Measurements from ENCODE around the gene HID1. TPM values are rescaled to one million over a fixed set of nuclear protein-coding genes. Genes with fewer than 3 reads are reported as not detected.
"Not testable (repeated sequence)": the region's sequence is repeated elsewhere in the genome, so short reads cannot be mapped to it uniquely, and the experiment has no call there.

HID1 gene
- total and polyA plus RNA-seq, 5 experiments from 2014 or later, result 4.2 to 15.0 (median 6.9) TPM

GRCh38 chr17:75009139-75009724, 36.7 kb upstream of the HID1 start:
- peaks cover 0 to 5% (median 0%) of the 10 kb centered on the region in 3 donors for H3K36me3 Mint-ChIP-seq
- H3K27me3 Mint-ChIP-seq, result peaks cover 0 to 2% (median 0%) of the 10 kb centered on the region in 5 donors
- DNase-seq (no peak), ATAC-seq (no peak)
- no peaks in the 10 kb centered on the region for H3K9me3 Mint-ChIP-seq
- no peak overlapping the region for H3K4me3 Mint-ChIP-seq
- H3K4me1 Mint-ChIP-seq, result peaks cover 11 to 19% (median 16%) of the 10 kb centered on the region in 4 donors
- POLR2A ChIA-PET, result interaction anchor here (0.7 to 1.7 kb wide), 5 partner anchors 10 to 102 kb away, joined by 3 to 6 read pairs (median 4); partner anchors contain the start of gene CDR2L
- H3K27ac Mint-ChIP-seq, result peak overlapping the region in 1 of 10 donors; percentile 7

- H3K4me1 Mint-ChIP-seq, result peaks cover 5 to 11% (median 9%) of the 10 kb centered on the region in 4 donors
- H3K27ac Mint-ChIP-seq, result no peak overlapping the region
- peaks cover 0 to 2% (median 0%) of the 10 kb centered on the region in 5 donors for H3K27me3 Mint-ChIP-seq
- H3K9me3 Mint-ChIP-seq, result no peaks in the 10 kb centered on the region
- POLR2A ChIA-PET, result interaction anchor here (0.7 to 1.7 kb wide), 4 partner anchors 9 to 76 kb away, joined by 3 to 6 read pairs (median 4); partner anchors contain the start of gene CDR2L
- no peaks in the 10 kb centered on the region for H3K36me3 Mint-ChIP-seq
- no peak for DNase-seq
- ATAC-seq, result no peak
- no peak overlapping the region for H3K4me3 Mint-ChIP-seq
Measured at GRCh38 chr17:75008373-75008772, 35.8 kb upstream of the HID1 start.

- H3K27me3 Mint-ChIP-seq, result peaks cover 0 to 2% (median 0%) of the 10 kb centered on the region in 5 donors
- peak overlapping the region in 1 of 10 donors; percentile 12 for H3K27ac Mint-ChIP-seq
- no peak for DNase-seq
- POLR2A ChIA-PET, result interaction anchor here (0.8 kb wide), 1 partner anchor 63 kb away, joined by 3 read pairs; no protein-coding TSS in a partner anchor
- H3K4me3 Mint-ChIP-seq, result no peak overlapping the region
- ATAC-seq, result peak in 1 of 2 donors; percentile 39
- H3K4me1 Mint-ChIP-seq, result no peaks in the 10 kb centered on the region
- H3K36me3 Mint-ChIP-seq, result no peaks in the 10 kb centered on the region
- no peaks in the 10 kb centered on the region for H3K9me3 Mint-ChIP-seq
Measured at GRCh38 chr17:75006653-75007052, 34.1 kb upstream of the HID1 start.

GRCh38 chr17:75006084-75006483, 33.5 kb upstream of the HID1 start:
- H3K9me3 Mint-ChIP-seq, H3K27me3 Mint-ChIP-seq, H3K4me3 Mint-ChIP-seq, POLR2A ChIA-PET, DNase-seq, H3K36me3 Mint-ChIP-seq, ATAC-seq, H3K4me1 Mint-ChIP-seq: not testable (repeated sequence)
- H3K27ac Mint-ChIP-seq, result peak overlapping the region in 1 of 10 donors; percentile 33

- no peak for ATAC-seq
- Mint-ChIP-seq H3K4me1 (no peaks in the 10 kb centered on the region), H3K27me3 (peaks cover 0 to 2% (median 0%) of the 10 kb centered on the region in 5 donors), H3K36me3 (no peaks in the 10 kb centered on the region), H3K4me3 (no peak overlapping the region), H3K27ac (no peak overlapping the region), H3K9me3 (no peaks in the 10 kb centered on the region)
- no peak for DNase-seq
- POLR2A ChIA-PET, result no interaction called here
Measured at GRCh38 chr17:75005291-75005690, 32.7 kb upstream of the HID1 start.

- no peaks in the 10 kb centered on the region for H3K4me1 Mint-ChIP-seq
- no peak for ATAC-seq
- peaks cover 0 to 2% (median 0%) of the 10 kb centered on the region in 5 donors for H3K27me3 Mint-ChIP-seq
- no peak overlapping the region for H3K4me3 Mint-ChIP-seq
- no peak for DNase-seq
- no peaks in the 10 kb centered on the region for H3K9me3 Mint-ChIP-seq
- POLR2A ChIA-PET, result interaction anchor here (0.5 to 0.7 kb wide), 2 partner anchors 30 to 50 kb away, joined by 3 to 4 read pairs; no protein-coding TSS in a partner anchor
- no peaks in the 10 kb centered on the region for H3K36me3 Mint-ChIP-seq
- no peak overlapping the region for H3K27ac Mint-ChIP-seq
Measured at GRCh38 chr17:75004371-75004770, 31.8 kb upstream of the HID1 start.

GRCh38 chr17:75003957-75004355, 31.4 kb upstream of the HID1 start:
- Mint-ChIP-seq H3K27ac (no peak overlapping the region), H3K36me3 (no peaks in the 10 kb centered on the region), H3K27me3 (peaks cover 0 to 2% (median 0%) of the 10 kb centered on the region in 5 donors), H3K9me3 (no peaks in the 10 kb centered on the region), H3K4me1 (no peaks in the 10 kb centered on the region), H3K4me3 (no peak overlapping the region)
- ATAC-seq (no peak), DNase-seq (no peak)
- POLR2A ChIA-PET, result no interaction called here

GRCh38 chr17:75003070-75003956, 30.8 kb upstream of the HID1 start:
- ATAC-seq, result no peak
- Mint-ChIP-seq H3K27me3 (peaks cover 0 to 2% (median 0%) of the 10 kb centered on the region in 5 donors), H3K36me3 (no peaks in the 10 kb centered on the region), H3K4me1 (peaks cover 2 to 6% (median 5%) of the 10 kb centered on the region in 4 donors), H3K27ac (no peak overlapping the region), H3K4me3 (no peak overlapping the region), H3K9me3 (no peaks in the 10 kb centered on the region)
- POLR2A ChIA-PET, result no interaction called here
- DNase-seq, result no peak

- Mint-ChIP-seq H3K27ac (no peak overlapping the region), H3K4me1 (peaks cover 3 to 9% (median 6%) of the 10 kb centered on the region in 4 donors), H3K9me3 (no peaks in the 10 kb centered on the region), H3K27me3 (peaks cover 0 to 2% (median 0%) of the 10 kb centered on the region in 5 donors), H3K36me3 (no peaks in the 10 kb centered on the region), H3K4me3 (no peak overlapping the region)
- POLR2A ChIA-PET, result no interaction called here
- ATAC-seq (no peak), DNase-seq (no peak)
Measured at GRCh38 chr17:75001915-75002843, 29.6 kb upstream of the HID1 start.

GRCh38 chr17:74999523-74999922, 27.0 kb upstream of the HID1 start:
- Mint-ChIP-seq H3K36me3 (no peaks in the 10 kb centered on the region), H3K9me3 (no peaks in the 10 kb centered on the region), H3K4me3 (no peak overlapping the region), H3K27ac (no peak overlapping the region), H3K27me3 (no peaks in the 10 kb centered on the region), H3K4me1 (peaks cover 3 to 9% (median 6%) of the 10 kb centered on the region in 4 donors)
- ATAC-seq (no peak), DNase-seq (no peak)
- POLR2A ChIA-PET, result interaction anchor here (0.6 kb wide), 1 partner anchor 9 kb away, joined by 5 read pairs; no protein-coding TSS in a partner anchor

GRCh38 chr17:74998783-74999182, 26.2 kb upstream of the HID1 start:
- Mint-ChIP-seq H3K4me1 (peaks cover 3 to 9% (median 6%) of the 10 kb centered on the region in 4 donors), H3K27ac (peak overlapping the region in 1 of 10 donors; percentile 82)
- POLR2A ChIA-PET, result interaction anchor here (0.6 kb wide), 1 partner anchor 214 kb away, joined by 6 read pairs; no protein-coding TSS in a partner anchor

GRCh38 chr17:74995847-74996246, 23.3 kb upstream of the HID1 start:
- no peak overlapping the region for H3K27ac Mint-ChIP-seq
- peaks cover 3 to 9% (median 7%) of the 10 kb centered on the region in 4 donors for H3K4me1 Mint-ChIP-seq
- no peaks in the 10 kb centered on the region for H3K9me3 Mint-ChIP-seq
- DNase-seq, result no peak
- no peak for ATAC-seq
- H3K4me3 Mint-ChIP-seq, result no peak overlapping the region
- H3K36me3 Mint-ChIP-seq, result no peaks in the 10 kb centered on the region
- POLR2A ChIA-PET, result no interaction called here
- no peaks in the 10 kb centered on the region for H3K27me3 Mint-ChIP-seq

More at GRCh38 chr17:74998783-74999182, 26.2 kb upstream of the HID1 start:
- H3K4me3 Mint-ChIP-seq, result no peak overlapping the region
- H3K9me3 Mint-ChIP-seq, result no peaks in the 10 kb centered on the region
- ATAC-seq, result no peak
- no peaks in the 10 kb centered on the region for H3K36me3 Mint-ChIP-seq
- DNase-seq, result no peak
- no peaks in the 10 kb centered on the region for H3K27me3 Mint-ChIP-seq

All from naive thymus-derived CD8-positive, alpha-beta T cell (primary cell).